ENCODE measurements around the gene DTNA.
A peak's percentile ranks its signal among the peaks of the same experiment; 100 is the strongest.

The DTNA gene

GRCh38 chr18:34771958-34772357, 61.9 kb downstream of the DTNA start:
- no peak for DNase-seq
- no peak for TF ChIP-seq GATA1 (IDR thresholded peaks at IDR 0.05; ENCODE audit: low read depth, low read length)
- TF ChIP-seq POLR2A (IDR thresholded peaks at IDR 0.05; ENCODE audit: low read length), result no peak

- TF ChIP-seq POLR2A (IDR thresholded peaks at IDR 0.05; ENCODE audit: low read length) (no peak), GATA1 (IDR thresholded peaks at IDR 0.05; ENCODE audit: low read depth, low read length) (no peak)
- no peak for DNase-seq
Observed at GRCh38 chr18:34772887-34773286, 62.8 kb downstream of the DTNA start.

- TF ChIP-seq GATA1 (IDR thresholded peaks at IDR 0.05; ENCODE audit: low read depth, low read length), result no peak
- TF ChIP-seq POLR2A (IDR thresholded peaks at IDR 0.05; ENCODE audit: low read length), result no peak
- no peak for DNase-seq
Observed at GRCh38 chr18:34773378-34773777, 63.3 kb downstream of the DTNA start.

- DNase-seq, result no peak
- no peak for TF ChIP-seq GATA1 (IDR thresholded peaks at IDR 0.05; ENCODE audit: low read depth, low read length)
- TF ChIP-seq POLR2A (IDR thresholded peaks at IDR 0.05; ENCODE audit: low read length), result no peak
Observed at GRCh38 chr18:34773961-34774766, 64.1 kb downstream of the DTNA start.

- DNase-seq, result no peak
- TF ChIP-seq GATA1 (IDR thresholded peaks at IDR 0.05; ENCODE audit: low read depth, low read length), result no peak
- no peak for TF ChIP-seq POLR2A (IDR thresholded peaks at IDR 0.05; ENCODE audit: low read length)
Observed at GRCh38 chr18:34775461-34775860, 65.4 kb downstream of the DTNA start.

GRCh38 chr18:34779112-34779511, 69.0 kb downstream of the DTNA start:
- no peak for TF ChIP-seq GATA1 (IDR thresholded peaks at IDR 0.05; ENCODE audit: low read depth, low read length)
- no peak for DNase-seq

- TF ChIP-seq GATA1 (IDR thresholded peaks at IDR 0.05; ENCODE audit: low read depth, low read length) (no peak), POLR2A (IDR thresholded peaks at IDR 0.05; ENCODE audit: low read length) (no peak)
- DNase-seq, result no peak
Observed at GRCh38 chr18:34780856-34781255, 70.8 kb downstream of the DTNA start.

GRCh38 chr18:34783501-34783900, 73.4 kb downstream of the DTNA start:
- no peak for DNase-seq
- TF ChIP-seq GATA1 (IDR thresholded peaks at IDR 0.05; ENCODE audit: low read depth, low read length) (no peak), POLR2A (IDR thresholded peaks at IDR 0.05; ENCODE audit: low read length) (no peak)

GRCh38 chr18:34786162-34786741, 76.2 kb downstream of the DTNA start:
- TF ChIP-seq POLR2A (IDR thresholded peaks at IDR 0.05; ENCODE audit: low read length), result no peak
- no peak for TF ChIP-seq GATA1 (IDR thresholded peaks at IDR 0.05; ENCODE audit: low read depth, low read length)

GRCh38 chr18:34787931-34788532, 77.9 kb downstream of the DTNA start:
- DNase-seq, result peak; percentile 67 to 84
- TF ChIP-seq GATA1 (IDR thresholded peaks at IDR 0.05; ENCODE audit: low read depth, low read length) (no peak), POLR2A (IDR thresholded peaks at IDR 0.05; ENCODE audit: low read length) (no peak)

More at GRCh38 chr18:34786162-34786741, 76.2 kb downstream of the DTNA start:
- no peak for DNase-seq

- TF ChIP-seq POLR2A (IDR thresholded peaks at IDR 0.05; ENCODE audit: low read length), result no peak
- no peak for TF ChIP-seq GATA1 (IDR thresholded peaks at IDR 0.05; ENCODE audit: low read depth, low read length)
Observed at GRCh38 chr18:34789768-34790344, 79.8 kb downstream of the DTNA start.

GRCh38 chr18:34794348-34794747, 84.2 kb downstream of the DTNA start:
- no peak for DNase-seq
- TF ChIP-seq POLR2A (IDR thresholded peaks at IDR 0.05; ENCODE audit: low read length) (no peak), GATA1 (IDR thresholded peaks at IDR 0.05; ENCODE audit: low read depth, low read length) (no peak)

More at GRCh38 chr18:34789768-34790344, 79.8 kb downstream of the DTNA start:
- no peak for DNase-seq

GRCh38 chr18:34795070-34795732, 85.1 kb downstream of the DTNA start:
- DNase-seq, result no peak
- no peak for TF ChIP-seq GATA1 (IDR thresholded peaks at IDR 0.05; ENCODE audit: low read depth, low read length)

Measured in erythroblast (primary cell).